Measurements from ENCODE around the gene SCN8A. TPM values are rescaled to one million over a fixed set of nuclear protein-coding genes. Genes with fewer than 3 reads are reported as not detected.

The SCN8A gene
- polyA plus RNA-seq, 2 of the 4 experiments (the other 2 are of a cell fraction), result 1.8 to 4.8 TPM

GRCh38 chr12:51777973-51778372, 186.9 kb downstream of the SCN8A start:
- Histone ChIP-seq H3K4me1 (peaks cover 10% of the 10 kb centered on the region; the same call in 2 of the 3 replicates), H3K4me3 (no peak overlapping the region), H3K9me3 (peaks cover 8% of the 10 kb centered on the region), H3K27ac (no peak overlapping the region), H3K4me2 (no peak overlapping the region)
- DNase-seq (ENCODE audit: low read depth in 1 of 2, low spot score in 1 of 2), result no peak
- 88% methylated on average over 3 of the region's 3 CpGs for WGBS (ENCODE audit: missing lambda C conversion rate)
- TF ChIP-seq, protein P1, sequence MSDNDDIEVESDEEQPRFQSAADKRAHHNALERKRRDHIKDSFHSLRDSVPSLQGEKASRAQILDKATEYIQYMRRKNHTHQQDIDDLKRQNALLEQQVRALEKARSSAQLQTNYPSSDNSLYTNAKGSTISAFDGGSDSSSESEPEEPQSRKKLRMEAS (IDR thresholded peaks at IDR 0.05), result no peak
- TF ChIP-seq PHF8 (IDR thresholded peaks at IDR 0.05; ENCODE audit: borderline replicate concordance, low read depth) (no peak), MAFK (IDR thresholded peaks at IDR 0.05; ENCODE audit: partially characterized antibody) (no peak), GATA3 (IDR thresholded peaks at IDR 0.05; ENCODE audit: borderline replicate concordance) (no peak), HDAC2 (IDR thresholded peaks at IDR 0.05) (no peak), JUNB (IDR thresholded peaks at IDR 0.05) (no peak), CEBPB (IDR thresholded peaks at IDR 0.05) (no peak), RNF2 (IDR thresholded peaks at IDR 0.05; ENCODE audit: borderline replicate concordance, low read depth) (no peak), EP300 (IDR thresholded peaks at IDR 0.05) (no peak), MAZ (IDR thresholded peaks at IDR 0.05; ENCODE audit: borderline replicate concordance, low read depth, low read length) (no peak)
- CTCF ChIA-PET, result interaction anchor here (0.6 to 1.3 kb wide), 3 partner anchors 36 to 246 kb away, joined by 3 read pairs; a partner anchor contains a TSS
- ATAC-seq, result no peak
- POLR2A ChIA-PET, result no interaction called here
- no peak for FAIRE-seq

DNA sequence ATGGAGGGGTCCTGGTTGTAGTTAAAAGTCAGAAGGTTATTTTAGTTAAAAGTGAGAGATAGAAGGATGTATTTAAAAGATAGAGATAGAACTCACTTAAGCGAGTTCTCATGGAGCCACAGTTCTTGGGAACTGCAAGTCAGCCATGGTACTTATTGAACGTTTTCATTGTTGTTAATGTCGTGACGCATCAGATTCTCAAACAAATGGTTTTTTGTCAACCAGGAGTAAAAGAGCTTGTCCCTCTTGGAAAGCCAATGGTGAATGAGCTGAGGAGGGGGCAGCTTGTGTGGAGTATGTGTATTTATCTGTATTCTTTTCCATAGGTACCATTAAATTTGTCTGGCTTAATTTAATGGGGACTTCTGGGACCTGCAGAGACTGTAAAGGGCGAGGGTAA, 188.8 kb downstream of the SCN8A start:
- no peak for ATAC-seq
- TF ChIP-seq KDM5A (IDR thresholded peaks at IDR 0.05) (no peak), HEYL (CRISPR knock-in tag; IDR thresholded peaks at IDR 0.05) (no peak), POLR2A (IDR thresholded peaks at IDR 0.05; ENCODE audit: low read length) (no peak), FOSB (CRISPR knock-in tag; IDR thresholded peaks at IDR 0.05) (no peak), FOSL2 (IDR thresholded peaks at IDR 0.05) (no peak), FOSL2 (CRISPR knock-in tag; IDR thresholded peaks at IDR 0.05) (no peak), ATOH8 (CRISPR knock-in tag; IDR thresholded peaks at IDR 0.05; ENCODE audit: low read depth) (no peak), TFCP2L1 (CRISPR knock-in tag; IDR thresholded peaks at IDR 0.05) (no peak), NR3C1 (IDR thresholded peaks at IDR 0.05) (no peak), PBX3 (IDR thresholded peaks at IDR 0.05) (no peak), MAZ (IDR thresholded peaks at IDR 0.05; ENCODE audit: borderline replicate concordance, low read depth, low read length) (no peak), HDAC2 (IDR thresholded peaks at IDR 0.05) (no peak), ESRRA (IDR thresholded peaks at IDR 0.05; ENCODE audit: borderline replicate concordance, low read length) (no peak), ZSCAN20 (CRISPR knock-in tag; IDR thresholded peaks at IDR 0.05) (no peak)
- TF ChIP-seq, protein P2, sequence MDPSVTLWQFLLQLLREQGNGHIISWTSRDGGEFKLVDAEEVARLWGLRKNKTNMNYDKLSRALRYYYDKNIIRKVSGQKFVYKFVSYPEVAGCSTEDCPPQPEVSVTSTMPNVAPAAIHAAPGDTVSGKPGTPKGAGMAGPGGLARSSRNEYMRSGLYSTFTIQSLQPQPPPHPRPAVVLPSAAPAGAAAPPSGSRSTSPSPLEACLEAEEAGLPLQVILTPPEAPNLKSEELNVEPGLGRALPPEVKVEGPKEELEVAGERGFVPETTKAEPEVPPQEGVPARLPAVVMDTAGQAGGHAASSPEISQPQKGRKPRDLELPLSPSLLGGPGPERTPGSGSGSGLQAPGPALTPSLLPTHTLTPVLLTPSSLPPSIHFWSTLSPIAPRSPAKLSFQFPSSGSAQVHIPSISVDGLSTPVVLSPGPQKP (IDR thresholded peaks at IDR 0.05; ENCODE audit: low read depth, low read length), result no peak
- TF ChIP-seq, protein P3, sequence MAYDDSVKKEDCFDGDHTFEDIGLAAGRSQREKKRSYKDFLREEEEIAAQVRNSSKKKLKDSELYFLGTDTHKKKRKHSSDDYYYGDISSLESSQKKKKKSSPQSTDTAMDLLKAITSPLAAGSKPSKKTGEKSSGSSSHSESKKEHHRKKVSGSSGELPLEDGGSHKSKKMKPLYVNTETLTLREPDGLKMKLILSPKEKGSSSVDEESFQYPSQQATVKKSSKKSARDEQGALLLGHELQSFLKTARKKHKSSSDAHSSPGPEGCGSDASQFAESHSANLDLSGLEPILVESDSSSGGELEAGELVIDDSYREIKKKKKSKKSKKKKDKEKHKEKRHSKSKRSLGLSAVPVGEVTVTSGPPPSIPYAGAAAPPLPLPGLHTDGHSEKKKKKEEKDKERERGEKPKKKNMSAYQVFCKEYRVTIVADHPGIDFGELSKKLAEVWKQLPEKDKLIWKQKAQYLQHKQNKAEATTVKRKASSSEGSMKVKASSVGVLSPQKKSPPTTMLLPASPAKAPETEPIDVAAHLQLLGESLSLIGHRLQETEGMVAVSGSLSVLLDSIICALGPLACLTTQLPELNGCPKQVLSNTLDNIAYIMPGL (CRISPR knock-in tag; IDR thresholded peaks at IDR 0.05; ENCODE audit: borderline replicate concordance), result no peak
- DNase-seq (ENCODE audit: low read depth in 1 of 2, low spot score in 1 of 2), result no peak
- Histone ChIP-seq H3K4me2 (no peak overlapping the region), H3K4me3 (no peak overlapping the region), H3K9me3 (no peaks in the 10 kb centered on the region), H3K27ac (no peak overlapping the region), H3K4me1 (no peaks in the 10 kb centered on the region)
- FAIRE-seq, result no peak
- POLR2A ChIA-PET, result no interaction called here
- 87% methylated on average over 5 of the region's 5 CpGs for WGBS (ENCODE audit: missing lambda C conversion rate)
- CTCF ChIA-PET, result interaction anchor here (0.9 kb wide), 1 partner anchor 14 kb away, joined by 3 read pairs; no protein-coding TSS in a partner anchor

All from A549 (cell line).